ENCODE results near the gene NRG3.

NRG3 gene

GRCh38 chr10:82267960-82268359 lies 393.0 kb downstream of the NRG3 start:
- DNase-seq: no peak
- Mint-ChIP-seq H3K4me3 (no peak overlapping the region), H3K4me1 (ENCODE audit: low read depth in 2 of 2) (no peaks in the 10 kb centered on the region)

GRCh38 chr10:82277591-82277990 lies 402.6 kb downstream of the NRG3 start:
- Mint-ChIP-seq H3K4me1 (ENCODE audit: low read depth in 2 of 2) (no peaks in the 10 kb centered on the region), H3K9me3 (peaks cover 7 to 14% of the 10 kb centered on the region in 2 donors), H3K36me3 (ENCODE audit: insufficient read depth) (no peaks in the 10 kb centered on the region), H3K27ac (no peak overlapping the region), H3K4me3 (no peak overlapping the region), H3K27me3 (no peaks in the 10 kb centered on the region)
- DNase-seq (no peak), ATAC-seq (replicated peaks) (no peak)

More at GRCh38 chr10:82267960-82268359, 393.0 kb downstream of the NRG3 start:
- Mint-ChIP-seq H3K9me3 (peaks cover 17 to 24% of the 10 kb centered on the region in 2 donors), H3K27me3 (no peaks in the 10 kb centered on the region), H3K36me3 (ENCODE audit: insufficient read depth) (no peaks in the 10 kb centered on the region), H3K27ac (no peak overlapping the region)
- no peak for ATAC-seq (replicated peaks)

- Mint-ChIP-seq H3K27me3 (no peaks in the 10 kb centered on the region), H3K4me3 (no peak overlapping the region), H3K4me1 (ENCODE audit: low read depth in 2 of 2) (no peaks in the 10 kb centered on the region), H3K27ac (no peak overlapping the region), H3K9me3 (peaks cover 10 to 20% of the 10 kb centered on the region in 2 donors), H3K36me3 (ENCODE audit: insufficient read depth) (no peaks in the 10 kb centered on the region)
- no peak for ATAC-seq (replicated peaks)
- DNase-seq: no peak
These were observed 403.6 kb downstream of the NRG3 start for GRCh38 chr10:82278401-82279182.

GRCh38 chr10:82282782-82283456 lies 407.9 kb downstream of the NRG3 start:
- H3K4me3 Mint-ChIP-seq: no peak overlapping the region
- H3K27ac Mint-ChIP-seq: no peak overlapping the region
- ATAC-seq (replicated peaks): no peak

GRCh38 chr10:82284180-82284579 lies 409.2 kb downstream of the NRG3 start:
- Mint-ChIP-seq H3K36me3 (ENCODE audit: insufficient read depth) (no peaks in the 10 kb centered on the region), H3K4me3 (no peak overlapping the region), H3K27ac (no peak overlapping the region), H3K9me3 (peaks cover 11 to 35% of the 10 kb centered on the region in 2 donors), H3K27me3 (no peaks in the 10 kb centered on the region), H3K4me1 (ENCODE audit: low read depth in 2 of 2) (no peaks in the 10 kb centered on the region)
- ATAC-seq (replicated peaks): no peak
- no peak for DNase-seq

More at GRCh38 chr10:82282782-82283456, 407.9 kb downstream of the NRG3 start:
- H3K9me3 Mint-ChIP-seq: peaks cover 11 to 35% of the 10 kb centered on the region in 2 donors
- H3K36me3 Mint-ChIP-seq (ENCODE audit: insufficient read depth): no peaks in the 10 kb centered on the region
- DNase-seq: no peak
- no peaks in the 10 kb centered on the region for H3K4me1 Mint-ChIP-seq (ENCODE audit: low read depth in 2 of 2)
- no peaks in the 10 kb centered on the region for H3K27me3 Mint-ChIP-seq

GRCh38 chr10:82288461-82288881 lies 413.5 kb downstream of the NRG3 start:
- no peaks in the 10 kb centered on the region for H3K4me1 Mint-ChIP-seq (ENCODE audit: low read depth in 2 of 2)
- DNase-seq: no peak
- H3K9me3 Mint-ChIP-seq: peaks cover 4 to 15% of the 10 kb centered on the region in 2 donors
- no peak for ATAC-seq (replicated peaks)
- no peaks in the 10 kb centered on the region for H3K36me3 Mint-ChIP-seq (ENCODE audit: insufficient read depth)
- no peaks in the 10 kb centered on the region for H3K27me3 Mint-ChIP-seq
- no peak overlapping the region for H3K27ac Mint-ChIP-seq
- no peak overlapping the region for H3K4me3 Mint-ChIP-seq

GRCh38 chr10:82289945-82290344 lies 415.0 kb downstream of the NRG3 start:
- Mint-ChIP-seq H3K36me3 (ENCODE audit: insufficient read depth) (no peaks in the 10 kb centered on the region), H3K27ac (no peak overlapping the region)

GRCh38 chr10:82294874-82295378 lies 419.9 kb downstream of the NRG3 start:
- Mint-ChIP-seq H3K4me3 (no peak overlapping the region), H3K4me1 (ENCODE audit: low read depth in 2 of 2) (no peaks in the 10 kb centered on the region), H3K27me3 (no peaks in the 10 kb centered on the region), H3K9me3 (peaks cover 9 to 27% of the 10 kb centered on the region in 2 donors), H3K36me3 (ENCODE audit: insufficient read depth) (peaks cover 2% of the 10 kb centered on the region), H3K27ac (no peak overlapping the region)
- ATAC-seq (replicated peaks) (no peak), DNase-seq (no peak)

More at GRCh38 chr10:82289945-82290344, 415.0 kb downstream of the NRG3 start:
- ATAC-seq (replicated peaks) (no peak), DNase-seq (no peak)
- Mint-ChIP-seq H3K4me3 (no peak overlapping the region), H3K4me1 (ENCODE audit: low read depth in 2 of 2) (no peaks in the 10 kb centered on the region), H3K27me3 (no peaks in the 10 kb centered on the region), H3K9me3 (peaks cover 6 to 22% of the 10 kb centered on the region in 2 donors)

GRCh38 chr10:82308641-82309040 lies 433.6 kb downstream of the NRG3 start:
- Mint-ChIP-seq H3K4me3 (no peak overlapping the region), H3K36me3 (ENCODE audit: insufficient read depth) (no peaks in the 10 kb centered on the region), H3K9me3 (peaks cover 12 to 27% of the 10 kb centered on the region in 2 donors), H3K27me3 (no peaks in the 10 kb centered on the region), H3K4me1 (ENCODE audit: low read depth in 2 of 2) (no peaks in the 10 kb centered on the region), H3K27ac (no peak overlapping the region)
- no peak for DNase-seq
- ATAC-seq (replicated peaks): no peak

- Mint-ChIP-seq H3K4me1 (ENCODE audit: low read depth in 2 of 2) (no peaks in the 10 kb centered on the region), H3K36me3 (ENCODE audit: insufficient read depth) (no peaks in the 10 kb centered on the region), H3K27me3 (no peaks in the 10 kb centered on the region), H3K27ac (no peak overlapping the region), H3K9me3 (peaks cover 14 to 27% of the 10 kb centered on the region in 2 donors), H3K4me3 (no peak overlapping the region)
- ATAC-seq (replicated peaks) (no peak), DNase-seq (no peak)
These were observed 435.8 kb downstream of the NRG3 start for GRCh38 chr10:82310839-82311238.

GRCh38 chr10:82313401-82313800 lies 438.4 kb downstream of the NRG3 start:
- Mint-ChIP-seq H3K27me3 (no peaks in the 10 kb centered on the region), H3K27ac (no peak overlapping the region), H3K4me1 (ENCODE audit: low read depth in 2 of 2) (no peaks in the 10 kb centered on the region), H3K9me3 (peaks cover 16 to 27% of the 10 kb centered on the region in 2 donors), H3K4me3 (no peak overlapping the region), H3K36me3 (ENCODE audit: insufficient read depth) (no peaks in the 10 kb centered on the region)
- ATAC-seq (replicated peaks) (no peak), DNase-seq (no peak)

- no peaks in the 10 kb centered on the region for H3K36me3 Mint-ChIP-seq (ENCODE audit: insufficient read depth)
- DNase-seq (no peak), ATAC-seq (replicated peaks) (no peak)
- no peak overlapping the region for H3K27ac Mint-ChIP-seq
- H3K27me3 Mint-ChIP-seq: no peaks in the 10 kb centered on the region
- H3K4me1 Mint-ChIP-seq (ENCODE audit: low read depth in 2 of 2): no peaks in the 10 kb centered on the region
- peaks cover 0 to 6% of the 10 kb centered on the region in 2 donors for H3K9me3 Mint-ChIP-seq
- H3K4me3 Mint-ChIP-seq: no peak overlapping the region
These were observed 443.5 kb downstream of the NRG3 start for GRCh38 chr10:82318534-82318933.

- ATAC-seq (replicated peaks): no peak
- Mint-ChIP-seq H3K36me3 (ENCODE audit: insufficient read depth) (no peaks in the 10 kb centered on the region), H3K27ac (no peak overlapping the region)
These were observed 444.1 kb downstream of the NRG3 start for GRCh38 chr10:82319074-82319473.

GRCh38 chr10:82319562-82319961 lies 444.6 kb downstream of the NRG3 start:
- Mint-ChIP-seq H3K36me3 (ENCODE audit: insufficient read depth) (no peaks in the 10 kb centered on the region), H3K9me3 (peaks cover 1 to 5% of the 10 kb centered on the region in 2 donors), H3K27me3 (no peaks in the 10 kb centered on the region), H3K27ac (no peak overlapping the region), H3K4me1 (ENCODE audit: low read depth in 2 of 2) (no peaks in the 10 kb centered on the region), H3K4me3 (no peak overlapping the region)
- DNase-seq: no peak
- no peak for ATAC-seq (replicated peaks)

More at GRCh38 chr10:82319074-82319473, 444.1 kb downstream of the NRG3 start:
- H3K9me3 Mint-ChIP-seq: peaks cover 0 to 6% of the 10 kb centered on the region in 2 donors
- no peaks in the 10 kb centered on the region for H3K27me3 Mint-ChIP-seq
- no peaks in the 10 kb centered on the region for H3K4me1 Mint-ChIP-seq (ENCODE audit: low read depth in 2 of 2)
- no peak for DNase-seq
- no peak overlapping the region for H3K4me3 Mint-ChIP-seq
